PFSK-1 (cell line): Measurements from ENCODE around the gene RAB5B.

ENCODE experiments used
- FOXP2 ChIP-seq: optimal IDR thresholded peaks from 2 replicates; pipeline ENCODE3; 2011; ENCODE audit warnings: borderline replicate concordance, control low read depth, inconsistent platforms; ENCODE audit not compliant: insufficient read depth; ENCODE audit errors: extremely low read length, extremely low read depth
- POLR2AphosphoS5 ChIP-seq: IDR thresholded peaks from 2 replicates; pipeline ENCODE4 v1.6.1; 2012; ENCODE audit warnings: low read depth, mild to moderate bottlenecking, control low read depth, low read length, moderate library complexity
- SIN3A ChIP-seq: IDR thresholded peaks from 2 replicates; pipeline ENCODE4 v1.6.1; 2012; ENCODE audit warnings: mild to moderate bottlenecking, low read length, moderate library complexity, borderline replicate concordance; ENCODE audit not compliant: insufficient read depth
- TAF1 ChIP-seq: IDR thresholded peaks from 2 replicates; pipeline ENCODE4 v1.6.1; 2012; ENCODE audit warnings: low read length, control low read depth, borderline replicate concordance; ENCODE audit not compliant: insufficient read depth
- TF ChIP-seq, protein P1 (sequence below), 2 experiments: IDR thresholded peaks; 2 replicates each; pipeline versions ENCODE4 v1.6.1 to v1.8.0; 2011 to 2012; ENCODE audit warnings: low read depth in 2 of 2, low read length in 2 of 2, control low read depth in 1 of 2, inconsistent platforms in 1 of 2, mild to moderate bottlenecking in 1 of 2, moderate library complexity in 1 of 2; ENCODE audit not compliant: insufficient read depth in 1 of 2

- TF ChIP-seq POLR2AphosphoS5 (no peak), TAF1 (no peak), SIN3A (no peak), FOXP2 (no peak)
- TF ChIP-seq, protein P1, sequence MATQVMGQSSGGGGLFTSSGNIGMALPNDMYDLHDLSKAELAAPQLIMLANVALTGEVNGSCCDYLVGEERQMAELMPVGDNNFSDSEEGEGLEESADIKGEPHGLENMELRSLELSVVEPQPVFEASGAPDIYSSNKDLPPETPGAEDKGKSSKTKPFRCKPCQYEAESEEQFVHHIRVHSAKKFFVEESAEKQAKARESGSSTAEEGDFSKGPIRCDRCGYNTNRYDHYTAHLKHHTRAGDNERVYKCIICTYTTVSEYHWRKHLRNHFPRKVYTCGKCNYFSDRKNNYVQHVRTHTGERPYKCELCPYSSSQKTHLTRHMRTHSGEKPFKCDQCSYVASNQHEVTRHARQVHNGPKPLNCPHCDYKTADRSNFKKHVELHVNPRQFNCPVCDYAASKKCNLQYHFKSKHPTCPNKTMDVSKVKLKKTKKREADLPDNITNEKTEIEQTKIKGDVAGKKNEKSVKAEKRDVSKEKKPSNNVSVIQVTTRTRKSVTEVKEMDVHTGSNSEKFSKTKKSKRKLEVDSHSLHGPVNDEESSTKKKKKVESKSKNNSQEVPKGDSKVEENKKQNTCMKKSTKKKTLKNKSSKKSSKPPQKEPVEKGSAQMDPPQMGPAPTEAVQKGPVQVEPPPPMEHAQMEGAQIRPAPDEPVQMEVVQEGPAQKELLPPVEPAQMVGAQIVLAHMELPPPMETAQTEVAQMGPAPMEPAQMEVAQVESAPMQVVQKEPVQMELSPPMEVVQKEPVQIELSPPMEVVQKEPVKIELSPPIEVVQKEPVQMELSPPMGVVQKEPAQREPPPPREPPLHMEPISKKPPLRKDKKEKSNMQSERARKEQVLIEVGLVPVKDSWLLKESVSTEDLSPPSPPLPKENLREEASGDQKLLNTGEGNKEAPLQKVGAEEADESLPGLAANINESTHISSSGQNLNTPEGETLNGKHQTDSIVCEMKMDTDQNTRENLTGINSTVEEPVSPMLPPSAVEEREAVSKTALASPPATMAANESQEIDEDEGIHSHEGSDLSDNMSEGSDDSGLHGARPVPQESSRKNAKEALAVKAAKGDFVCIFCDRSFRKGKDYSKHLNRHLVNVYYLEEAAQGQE (IDR thresholded peaks at IDR 0.05; ENCODE audit: insufficient read depth in 1 of 2, low read depth in 2 of 2, low read length in 2 of 2): no peak
These were observed 27.7 kb downstream of the RAB5B start for GRCh38 chr12:56001487-56002100.
